Stimulated activated CD8-positive, alpha-beta memory T cell treated with anti-CD3 and anti-CD28 coated beads, Interleukin-12 subunit alpha, Interleukin-12 subunit beta, amount 100 ng/mL, for 4 hours (primary cell): ENCODE data around the gene CALML6.
A peak's percentile ranks its signal among the peaks of the same experiment; 100 is the strongest.

Source experiments
- DNase-seq: peaks from one replicate; pipeline ENCODE4 v3.0.0-alpha.2; 2020; ENCODE audit warnings: low read depth

Gene CALML6

GRCh38 chr1:1892079-1892762, 22.8 kb upstream of the CALML6 start:
- no peak for DNase-seq

- DNase-seq = no peak
Observed at GRCh38 chr1:1892763-1893120, 22.3 kb upstream of the CALML6 start.

- DNase-seq = no peak
Observed at GRCh38 chr1:1893291-1893985, 21.6 kb upstream of the CALML6 start.

GRCh38 chr1:1893997-1894353, 21.1 kb upstream of the CALML6 start:
- no peak for DNase-seq

- no peak for DNase-seq
Observed at GRCh38 chr1:1894354-1895059, 20.6 kb upstream of the CALML6 start.

GRCh38 chr1:1895060-1895418, 20.0 kb upstream of the CALML6 start:
- DNase-seq = no peak

- no peak for DNase-seq
Observed at GRCh38 chr1:1895456-1896336, 19.4 kb upstream of the CALML6 start.

- no peak for DNase-seq
Observed at GRCh38 chr1:1898246-1898933, 16.7 kb upstream of the CALML6 start.

- DNase-seq = no peak
Observed at GRCh38 chr1:1899266-1899966, 15.6 kb upstream of the CALML6 start.

GRCh38 chr1:1899967-1900327, 15.1 kb upstream of the CALML6 start:
- DNase-seq = no peak

GRCh38 chr1:1900883-1901640, 14.0 kb upstream of the CALML6 start:
- no peak for DNase-seq

GRCh38 chr1:1901641-1902294, 13.3 kb upstream of the CALML6 start:
- DNase-seq = no peak

- DNase-seq = no peak
Observed at GRCh38 chr1:1903224-1903623, 11.8 kb upstream of the CALML6 start.

GRCh38 chr1:1906185-1907097, 8.6 kb upstream of the CALML6 start:
- DNase-seq = peak; percentile 38

GRCh38 chr1:1907098-1907736, 7.8 kb upstream of the CALML6 start:
- no peak for DNase-seq

- no peak for DNase-seq
Observed at GRCh38 chr1:1908506-1908791, 6.6 kb upstream of the CALML6 start.

- no peak for DNase-seq
Observed at GRCh38 chr1:1910033-1910465, 5.0 kb upstream of the CALML6 start.

GRCh38 chr1:1910651-1911331, 4.3 kb upstream of the CALML6 start:
- no peak for DNase-seq
